HG02981 (cell line): Measurements from ENCODE around the gene FTCD.

Source experiments
- ATAC-seq: cut with Tn5 transposase; IDR thresholded peaks from one replicate; pipeline ENCODE4 v1.9.1; 2021; ENCODE audit warnings: mild to moderate bottlenecking, moderate library complexity; ENCODE audit not compliant: unreplicated experiment

Gene FTCD

GRCh38 chr21:46124926-46125845 lies 30.2 kb downstream of the FTCD start:
- ATAC-seq, result no peak

GRCh38 chr21:46124083-46124925 lies 31.1 kb downstream of the FTCD start:
- ATAC-seq, result no peak

DNA sequence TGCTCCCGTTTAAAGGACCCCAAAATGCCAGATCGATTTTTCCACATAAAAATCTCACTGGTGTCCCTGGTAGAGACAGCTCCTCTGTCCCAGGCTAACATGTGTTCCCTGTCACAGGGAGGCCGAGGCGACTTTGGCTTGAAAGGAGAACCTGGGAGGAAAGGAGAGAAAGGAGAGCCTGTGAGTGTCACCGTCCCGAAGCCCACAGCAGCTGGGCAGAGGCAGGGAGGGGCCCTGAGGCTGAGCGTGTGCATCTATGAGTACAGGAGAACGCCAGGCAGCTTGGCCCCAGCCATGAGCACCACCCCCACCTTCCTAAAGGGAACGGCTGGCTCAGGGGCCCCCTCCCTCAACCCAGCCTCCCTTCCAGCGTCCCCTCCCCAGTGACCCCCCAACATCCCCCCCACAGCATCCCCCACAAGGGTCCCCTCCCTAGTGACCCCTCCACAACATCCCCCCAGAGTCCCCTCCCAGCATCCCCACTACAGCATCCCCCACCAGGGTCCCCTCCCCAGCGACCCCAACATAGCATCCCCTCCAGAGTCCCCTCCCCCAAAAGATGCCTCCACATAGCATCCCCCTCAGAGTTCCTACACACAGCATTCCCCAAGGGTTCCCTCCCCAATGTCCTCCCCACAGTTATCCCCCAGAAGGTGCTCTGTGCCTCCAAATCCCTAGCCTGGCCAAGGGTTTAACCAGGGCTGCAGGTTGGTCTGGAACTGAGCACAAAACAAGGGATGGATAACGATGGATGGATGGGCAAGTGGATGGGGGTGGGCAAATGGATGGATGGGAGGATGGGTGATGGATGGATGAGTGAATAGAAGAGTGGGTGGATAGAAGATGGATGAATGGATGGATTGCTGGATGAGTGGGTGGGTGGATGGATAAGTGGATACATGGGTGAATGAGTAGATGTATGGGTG lies 32.4 kb downstream of the FTCD start:
- ATAC-seq, result no peak

DNA sequence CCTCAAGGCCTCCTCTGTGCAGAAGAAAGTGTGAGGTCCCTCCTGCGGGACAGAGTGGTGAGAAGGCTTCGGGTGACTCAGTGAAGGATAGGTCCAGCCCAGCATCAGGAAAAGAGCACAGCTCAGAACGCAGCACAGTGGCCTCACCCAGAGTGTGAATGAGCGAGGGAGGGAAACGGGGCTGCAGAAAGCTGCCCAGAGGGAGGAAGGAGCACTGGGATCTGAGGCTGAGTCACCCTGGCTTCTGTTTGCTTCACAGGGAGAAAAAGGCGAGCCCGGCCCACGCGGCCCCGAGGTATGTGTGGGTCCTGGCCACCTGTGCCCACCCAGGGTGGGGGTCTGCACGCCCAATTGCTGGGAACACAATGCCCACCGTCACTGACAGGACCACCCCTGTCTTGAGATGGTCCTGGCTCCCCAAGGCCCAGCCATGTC lies 33.1 kb downstream of the FTCD start:
- no peak for ATAC-seq

- ATAC-seq, result no peak
Measured at GRCh38 chr21:46121286-46122221, 33.8 kb downstream of the FTCD start.

DNA sequence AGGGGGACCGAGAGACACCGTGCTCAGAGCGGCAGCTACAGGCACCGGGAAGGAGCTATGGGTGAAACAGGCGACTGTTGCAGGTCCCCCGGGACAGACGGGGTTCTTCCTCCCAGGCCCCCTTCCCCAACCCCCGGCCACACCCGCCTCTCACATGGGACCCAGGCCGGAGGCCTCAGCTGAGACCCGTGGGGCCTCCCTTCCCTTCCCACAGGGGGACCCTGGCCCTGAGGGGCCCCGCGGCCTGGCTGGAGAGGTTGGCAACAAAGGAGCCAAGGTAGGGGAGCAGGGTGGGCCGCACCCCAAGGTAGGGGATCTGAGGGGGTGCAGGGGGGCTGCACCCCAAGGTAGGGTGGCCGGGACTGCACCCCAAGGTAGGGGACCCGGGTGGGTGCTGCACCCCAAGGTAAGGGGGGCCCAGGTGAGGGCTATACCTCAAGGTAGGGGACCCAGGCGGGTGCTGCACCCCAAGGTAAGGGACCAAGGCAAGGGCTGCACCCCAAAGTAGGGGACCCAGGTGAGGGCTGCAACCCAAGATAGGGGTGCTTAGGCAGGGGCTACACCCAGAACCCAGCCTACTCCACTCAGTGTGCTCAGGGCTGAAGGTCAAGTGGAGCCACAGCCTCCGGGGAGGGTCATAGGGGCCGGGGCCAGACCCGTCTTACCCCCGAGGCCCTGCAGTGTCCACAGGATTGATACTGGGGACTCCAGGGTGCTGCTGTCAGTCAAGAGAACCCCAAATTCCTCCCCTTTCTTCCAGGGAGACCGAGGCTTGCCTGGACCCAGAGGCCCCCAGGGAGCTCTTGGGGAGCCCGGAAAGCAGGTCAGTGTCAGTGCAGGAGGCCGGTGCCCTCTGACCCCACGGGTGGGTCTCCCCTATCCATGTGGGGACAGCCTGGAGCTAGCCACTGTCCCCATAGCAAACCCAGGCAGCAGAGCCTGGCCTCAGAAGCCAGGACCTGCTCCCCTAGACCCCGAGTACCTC lies 34.8 kb downstream of the FTCD start:
- no peak for ATAC-seq

GRCh38 chr21:46119637-46120271 lies 35.6 kb downstream of the FTCD start:
- no peak for ATAC-seq

GRCh38 chr21:46119144-46119636 lies 36.2 kb downstream of the FTCD start:
- no peak for ATAC-seq

DNA sequence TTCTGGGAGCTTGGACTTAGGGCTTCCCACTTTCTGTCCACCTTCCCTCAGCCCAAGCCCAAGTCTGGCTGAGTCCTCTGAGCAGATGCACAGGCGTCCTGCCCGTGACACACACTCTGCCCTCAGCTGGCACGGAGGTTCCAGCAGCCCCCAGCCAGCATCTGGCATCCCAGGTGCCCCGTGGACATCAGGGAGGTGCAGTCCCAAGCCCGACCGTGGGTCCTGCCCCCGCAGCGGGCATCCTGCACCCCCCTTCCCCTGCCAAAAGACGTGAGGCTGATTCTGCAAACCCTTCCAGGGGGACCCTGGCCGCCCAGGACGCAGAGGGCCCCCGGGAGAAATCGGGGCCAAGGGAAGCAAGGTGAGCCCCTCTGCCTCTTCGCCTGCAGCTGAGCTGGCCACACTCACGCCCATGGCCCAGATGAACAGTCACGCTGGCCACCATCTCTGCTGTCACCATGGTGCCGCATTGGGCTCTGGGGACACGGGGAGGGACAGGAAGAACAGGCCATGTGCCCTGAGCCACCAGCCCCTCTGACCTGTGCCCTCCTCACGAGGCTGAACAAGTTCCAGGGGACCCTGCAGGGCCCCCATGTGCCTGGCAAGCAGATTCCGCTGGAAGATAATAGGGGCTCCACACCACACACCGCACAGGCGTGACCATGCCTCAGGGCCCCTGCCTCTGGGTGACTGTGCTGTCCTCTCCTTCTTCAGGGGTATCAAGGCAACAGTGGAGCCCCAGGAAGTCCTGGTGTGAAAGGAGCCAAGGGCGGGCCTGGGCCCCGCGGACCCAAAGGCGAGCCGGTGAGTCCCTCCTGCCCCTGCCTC lies 36.8 kb downstream of the FTCD start:
- ATAC-seq, result no peak

GRCh38 chr21:46117586-46118315 lies 37.6 kb downstream of the FTCD start:
- ATAC-seq, result no peak

DNA sequence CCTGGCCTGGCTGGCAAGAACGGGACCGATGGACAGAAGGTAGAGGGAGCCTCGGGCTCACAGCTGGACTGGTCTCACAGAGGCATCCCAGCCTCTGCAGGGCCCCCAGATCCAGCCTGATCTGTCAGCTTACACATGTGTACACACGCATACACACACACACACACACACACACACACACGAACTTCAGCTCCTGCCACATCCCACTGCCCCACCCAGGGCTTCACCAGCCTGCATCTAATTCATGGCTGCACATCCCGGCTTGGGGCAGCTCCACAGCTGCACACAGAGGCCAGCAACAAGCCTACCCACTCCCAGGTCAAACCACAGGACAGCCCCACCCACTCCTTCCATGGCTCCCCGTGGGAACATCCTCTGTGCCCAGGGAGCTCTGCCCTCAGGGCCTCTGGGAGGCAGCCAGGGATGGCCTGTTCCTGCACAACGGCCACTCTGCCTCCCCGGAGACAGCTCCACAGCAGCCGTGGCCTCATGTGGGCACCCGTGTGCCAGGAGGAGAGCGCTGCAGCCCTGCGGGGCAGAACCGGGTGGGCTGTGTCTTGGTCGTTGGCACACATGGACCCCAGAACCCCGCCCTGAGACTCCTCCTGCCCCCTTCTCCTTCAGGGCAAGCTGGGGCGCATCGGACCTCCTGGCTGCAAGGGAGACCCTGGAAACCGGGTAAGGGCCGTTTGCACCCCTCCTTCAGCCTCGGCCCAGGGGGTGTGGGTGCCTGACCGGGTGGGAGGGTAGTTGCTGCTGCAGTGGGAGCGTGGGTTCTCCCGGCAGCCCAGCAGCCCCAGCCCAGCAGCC lies 38.4 kb downstream of the FTCD start:
- no peak for ATAC-seq

GRCh38 chr21:46116189-46116775 lies 39.1 kb downstream of the FTCD start:
- ATAC-seq, result no peak

- no peak for ATAC-seq
Measured at GRCh38 chr21:46115441-46116188, 39.8 kb downstream of the FTCD start.

- ATAC-seq, result no peak
Measured at GRCh38 chr21:46114963-46115362, 40.4 kb downstream of the FTCD start.
